ENCODE results near the gene KCTD2. TPM values are rescaled to one million over a fixed set of nuclear protein-coding genes. Genes with fewer than 3 reads are reported as not detected.

The KCTD2 gene
- total RNA-seq, 2 experiments from 2014 or later, result 15.6 to 19.4 TPM

DNA sequence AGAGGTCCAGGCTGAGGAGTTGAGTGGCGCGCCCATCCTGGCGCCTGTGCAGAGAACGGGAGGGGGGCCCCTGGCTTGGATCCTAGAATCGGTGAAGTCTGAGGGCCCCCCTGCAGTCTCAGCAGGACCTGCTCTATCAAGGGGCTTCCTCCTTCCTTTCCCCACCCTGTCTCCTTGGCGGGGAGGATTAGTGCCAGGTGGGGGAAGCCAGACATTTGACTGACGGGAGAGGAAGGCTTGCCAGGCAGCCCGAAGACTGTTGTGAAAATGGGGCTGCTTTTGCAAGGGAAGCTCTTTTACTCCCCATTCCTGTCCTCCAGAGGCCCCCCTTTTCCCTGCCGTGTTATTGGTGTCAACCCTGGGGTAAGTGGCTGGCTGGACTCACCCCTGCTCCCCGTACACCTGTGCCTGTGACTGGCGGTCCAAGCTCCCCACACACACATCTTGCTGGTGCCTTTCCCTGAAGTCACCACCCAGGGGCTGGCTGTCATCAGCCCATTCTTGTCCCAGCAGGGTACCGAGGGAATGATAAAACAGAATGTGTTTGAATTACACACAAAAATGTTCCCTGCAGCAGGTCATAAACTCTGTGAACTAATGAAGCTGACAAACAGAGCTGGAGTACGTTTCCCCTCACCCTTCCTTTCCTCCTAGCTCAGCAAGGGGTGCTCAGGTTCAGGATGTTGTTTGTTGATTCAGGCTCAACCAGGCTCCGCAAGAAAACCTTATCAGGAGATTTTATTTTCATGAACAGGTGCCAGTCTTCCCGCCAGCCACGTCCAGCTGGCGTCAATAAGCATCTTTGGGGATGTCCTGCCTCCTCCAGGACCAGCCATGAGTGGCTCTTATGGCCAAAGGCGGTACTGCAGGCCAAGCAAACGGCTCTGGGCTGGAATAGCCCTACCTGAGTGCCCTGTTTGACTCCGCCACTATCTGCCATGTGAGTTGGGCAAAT is 58.4 kb downstream of the KCTD2 start:
- no peaks in the 10 kb centered on the region for H3K36me3 Mint-ChIP-seq (ENCODE audit: low read depth)
- no peak overlapping the region for H3K4me3 Mint-ChIP-seq
- DNase-seq (peak; percentile 43), ATAC-seq (no peak)
- ChIA-PET POLR2A (interaction anchor here (1.7 kb wide), 1 partner anchor 9 kb away, joined by 7 read pairs; no protein-coding TSS in a partner anchor), CTCF (interaction anchor here (0.8 to 3.8 kb wide), 17 partner anchors 8 to 143 kb away, joined by 3 to 14 read pairs (median 4); partner anchors contain the start of gene SLC16A5)
- no peaks in the 10 kb centered on the region for H3K27me3 Mint-ChIP-seq (ENCODE audit: low read depth)
- peaks cover 18% of the 10 kb centered on the region for H3K4me1 Mint-ChIP-seq (ENCODE audit: low read depth)
- H3K27ac Mint-ChIP-seq, result no peak overlapping the region
- no peaks in the 10 kb centered on the region for H3K9me3 Mint-ChIP-seq (ENCODE audit: insufficient read depth)

DNA sequence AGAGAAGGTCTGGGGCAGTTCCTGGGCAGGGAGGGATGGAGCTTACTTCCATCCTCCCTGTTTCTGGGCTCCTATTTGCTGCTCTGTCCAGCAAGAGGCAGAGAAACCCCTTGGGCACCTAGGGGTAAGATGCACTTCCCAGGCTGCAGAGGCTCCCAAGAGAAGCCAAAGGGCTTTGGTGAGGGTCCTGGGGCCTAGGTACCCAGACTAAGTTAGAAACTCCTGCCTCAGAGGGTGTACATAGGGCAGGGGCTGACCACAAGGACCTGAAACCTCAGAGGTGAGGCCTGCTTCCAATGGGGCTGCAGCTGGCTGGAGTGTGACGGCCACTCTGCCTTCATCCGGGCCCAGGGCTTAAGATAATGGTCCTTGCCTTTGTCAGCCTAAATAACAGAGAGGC is 61.2 kb downstream of the KCTD2 start:
- peaks cover 36% of the 10 kb centered on the region for H3K4me1 Mint-ChIP-seq (ENCODE audit: low read depth)
- ATAC-seq (no peak), DNase-seq (no peak)
- no peaks in the 10 kb centered on the region for H3K9me3 Mint-ChIP-seq (ENCODE audit: insufficient read depth)
- peak overlapping the region; percentile 92 for H3K4me3 Mint-ChIP-seq
- peaks cover 11% of the 10 kb centered on the region for H3K36me3 Mint-ChIP-seq (ENCODE audit: low read depth)
- ChIA-PET CTCF (interaction anchor here (0.7 kb wide), 1 partner anchor 146 kb away, joined by 3 read pairs; no protein-coding TSS in a partner anchor), POLR2A (no interaction called here)
- no peaks in the 10 kb centered on the region for H3K27me3 Mint-ChIP-seq (ENCODE audit: low read depth)
- no peak overlapping the region for H3K27ac Mint-ChIP-seq

DNA sequence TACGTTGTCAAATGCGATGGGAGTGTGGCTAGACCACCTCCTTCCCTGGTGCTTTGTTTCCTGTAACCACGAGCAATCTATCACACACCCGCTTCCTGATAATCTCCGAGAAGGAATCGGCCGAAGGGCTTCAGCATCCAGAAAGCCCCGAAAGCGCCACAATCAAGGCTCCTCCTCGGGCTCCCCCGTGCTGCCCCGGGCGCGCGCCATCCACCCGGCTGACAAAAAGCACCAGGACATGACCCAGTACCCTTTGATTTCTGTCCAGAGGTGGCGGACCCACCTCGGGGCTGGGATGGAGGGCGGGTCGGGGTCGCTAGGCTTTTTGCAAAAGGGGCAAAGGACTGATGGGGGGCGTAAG is 62.0 kb downstream of the KCTD2 start:
- H3K27me3 Mint-ChIP-seq (ENCODE audit: low read depth), result no peaks in the 10 kb centered on the region
- POLR2A ChIA-PET, result interaction anchor here (0.7 to 2.5 kb wide), 7 partner anchors 15 to 100 kb away, joined by 3 to 10 read pairs (median 4); partner anchors contain the start of genes NT5C and SLC16A5
- peak; percentile 13 for ATAC-seq
- peak overlapping the region; percentile 92 for H3K4me3 Mint-ChIP-seq
- peak overlapping the region; percentile 41 for H3K27ac Mint-ChIP-seq
- DNase-seq, result no peak
- CTCF ChIA-PET, result interaction anchor here (0.8 to 8.9 kb wide), 4 partner anchors 23 to 148 kb away, joined by 4 to 210 read pairs (median 64); partner anchors contain the start of gene NT5C
- H3K36me3 Mint-ChIP-seq (ENCODE audit: low read depth), result peaks cover 12% of the 10 kb centered on the region
- H3K4me1 Mint-ChIP-seq (ENCODE audit: low read depth), result peaks cover 42% of the 10 kb centered on the region
- no peaks in the 10 kb centered on the region for H3K9me3 Mint-ChIP-seq (ENCODE audit: insufficient read depth)

DNA sequence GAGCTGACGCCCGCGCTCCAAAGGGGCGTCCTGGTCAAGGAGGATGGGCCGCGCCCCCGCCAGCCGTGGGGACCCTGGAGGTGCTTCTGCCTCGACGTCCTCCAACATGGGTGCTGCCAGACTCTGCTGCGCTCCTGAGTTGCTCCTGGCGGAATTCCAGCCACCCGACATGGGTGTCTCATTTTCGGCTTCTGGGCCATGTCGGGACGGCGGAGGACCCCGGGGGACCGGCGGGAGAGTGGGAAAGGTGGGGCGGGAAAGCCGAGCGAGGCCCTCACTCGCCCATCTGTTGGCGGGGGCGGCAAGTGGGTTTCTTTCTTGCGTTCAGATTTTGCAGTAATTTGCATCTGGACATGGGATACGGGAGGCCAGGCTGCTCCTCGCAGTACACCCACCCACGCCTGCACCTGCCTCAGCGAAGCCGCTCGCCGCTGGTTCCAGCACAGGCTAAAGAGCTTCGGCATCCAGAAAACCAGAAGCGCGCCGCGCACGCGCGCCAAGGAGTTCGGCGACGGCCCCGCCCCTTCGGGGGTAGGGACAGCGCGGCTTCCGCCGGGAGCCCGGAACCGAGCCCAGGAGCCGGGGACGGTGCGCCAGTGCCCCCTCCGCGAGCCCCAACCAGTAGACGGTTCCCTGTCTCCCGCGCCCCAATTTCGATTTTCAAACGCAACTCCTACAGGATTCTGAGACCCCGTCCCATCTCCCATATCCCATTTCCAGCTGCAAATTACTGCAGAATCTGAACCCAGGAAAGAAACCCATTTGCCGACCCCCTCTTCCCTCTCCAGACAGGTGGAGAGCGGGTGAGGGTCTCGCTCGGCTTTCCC is 62.6 kb downstream of the KCTD2 start, which contains the start of gene ARMC7:
ARMC7 (plus strand) TSS at position 563 of the 827 bp plus-strand sequence. CDS start 320 bp downstream, outside the sequence.
- H3K9me3 Mint-ChIP-seq (ENCODE audit: insufficient read depth), result no peaks in the 10 kb centered on the region
- no peaks in the 10 kb centered on the region for H3K27me3 Mint-ChIP-seq (ENCODE audit: low read depth)
- H3K27ac Mint-ChIP-seq, result peak within 1 kb of the TSS; percentile 87
- DNase-seq, result peak; percentile 92
- peaks cover 48% of the 10 kb centered on the region for H3K4me1 Mint-ChIP-seq (ENCODE audit: low read depth)
- ChIA-PET POLR2A (interaction anchor here (0.7 to 2.5 kb wide), 10 partner anchors 14 to 161 kb away, joined by 3 to 10 read pairs (median 4); partner anchors contain the start of genes MIF4GD, NT5C, NUP85 and SLC16A5), CTCF (interaction anchor here (0.8 to 8.9 kb wide), 5 partner anchors 22 to 148 kb away, joined by 3 to 210 read pairs (median 14); partner anchors contain the start of gene NT5C)
- peak; percentile 86 for ATAC-seq
- peaks cover 15% of the 10 kb centered on the region for H3K36me3 Mint-ChIP-seq (ENCODE audit: low read depth)
- peak within 1 kb of the TSS; percentile 92 for H3K4me3 Mint-ChIP-seq

DNA sequence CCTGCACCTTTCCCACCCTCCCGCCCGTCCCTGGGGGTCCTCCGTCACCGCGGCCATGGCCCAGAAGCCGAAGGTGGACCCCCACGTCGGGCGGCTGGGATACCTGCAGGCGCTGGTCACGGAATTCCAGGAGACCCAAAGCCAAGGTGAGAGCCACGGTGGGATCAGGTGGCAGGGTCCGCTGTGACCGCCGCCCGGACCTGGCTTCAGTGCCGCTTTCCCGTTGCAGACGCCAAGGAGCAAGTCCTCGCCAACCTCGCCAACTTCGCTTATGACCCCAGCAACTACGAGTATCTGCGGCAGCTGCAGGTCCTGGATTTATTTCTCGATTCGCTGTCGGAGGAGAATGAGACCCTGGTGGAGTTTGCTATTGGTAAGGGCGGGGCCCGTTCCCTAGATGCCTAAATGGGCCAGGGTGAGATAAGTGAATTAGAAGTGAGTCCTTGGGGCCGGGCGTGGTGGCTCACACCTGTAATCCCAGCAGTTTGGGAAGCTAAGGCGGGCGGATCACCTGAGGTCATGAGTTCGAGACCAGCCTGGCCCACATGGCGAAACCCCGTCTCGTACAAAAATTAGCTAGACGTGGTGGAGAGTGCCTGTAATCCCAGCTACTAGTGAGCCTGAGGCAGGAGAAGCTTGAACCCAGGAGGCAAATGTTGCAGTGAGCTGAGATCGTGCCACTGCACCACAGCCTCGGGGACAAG is 63.4 kb downstream of the KCTD2 start:
- Mint-ChIP-seq H3K27ac (peak overlapping the region; percentile 84), H3K4me1 (ENCODE audit: low read depth) (peaks cover 54% of the 10 kb centered on the region), H3K4me3 (peak overlapping the region; percentile 92), H3K9me3 (ENCODE audit: insufficient read depth) (no peaks in the 10 kb centered on the region), H3K36me3 (ENCODE audit: low read depth) (peaks cover 20% of the 10 kb centered on the region), H3K27me3 (ENCODE audit: low read depth) (no peaks in the 10 kb centered on the region)
- no peak for ATAC-seq
- POLR2A ChIA-PET, result interaction anchor here (0.8 to 2.5 kb wide), 7 partner anchors 13 to 160 kb away, joined by 3 to 10 read pairs (median 4); partner anchors contain the start of genes MIF4GD, NT5C, NUP85 and SLC16A5
- CTCF ChIA-PET, result interaction anchor here (0.9 to 8.9 kb wide), 8 partner anchors 21 to 302 kb away, joined by 3 to 210 read pairs (median 11); partner anchors contain the start of genes MIF4GD and NT5C
- DNase-seq, result peak; percentile 41

DNA sequence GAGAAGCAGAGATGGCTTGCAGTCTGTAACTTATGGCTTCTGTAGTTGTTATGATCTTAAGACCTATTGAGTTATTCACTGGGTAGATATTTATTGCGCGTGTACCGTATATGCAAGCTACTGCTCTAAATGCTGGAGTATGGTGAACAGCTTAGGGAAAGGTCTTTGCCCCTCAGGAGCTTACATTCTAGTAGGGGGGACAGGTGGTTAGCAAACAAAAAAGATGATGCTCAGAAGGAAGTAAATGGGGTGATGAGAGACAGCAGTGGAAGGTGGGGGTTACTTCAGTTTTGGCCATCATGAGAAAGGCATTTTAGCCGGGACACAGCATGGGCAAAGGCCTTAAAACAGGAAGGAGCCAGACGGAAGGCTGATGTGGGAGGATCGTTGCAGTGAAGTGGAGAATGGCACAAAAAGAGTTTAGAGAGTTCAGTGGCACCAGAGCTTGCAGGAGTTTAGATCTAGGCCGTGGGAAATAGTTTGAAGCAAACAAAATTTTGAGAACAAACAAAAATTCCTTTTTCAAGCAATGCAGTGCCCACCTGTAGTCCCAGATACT is 64.8 kb downstream of the KCTD2 start:
- Mint-ChIP-seq H3K27me3 (ENCODE audit: low read depth) (no peaks in the 10 kb centered on the region), H3K4me3 (peak overlapping the region; percentile 92), H3K36me3 (ENCODE audit: low read depth) (peaks cover 23% of the 10 kb centered on the region), H3K27ac (peak overlapping the region; percentile 60), H3K9me3 (ENCODE audit: insufficient read depth) (no peaks in the 10 kb centered on the region), H3K4me1 (ENCODE audit: low read depth) (peaks cover 51% of the 10 kb centered on the region)
- DNase-seq (no peak), ATAC-seq (no peak)
- CTCF ChIA-PET, result interaction anchor here (1.1 to 8.9 kb wide), 6 partner anchors 20 to 159 kb away, joined by 3 to 210 read pairs (median 71); partner anchors contain the start of genes GGA3, MIF4GD, MRPL58 and MRPS7
- POLR2A ChIA-PET, result interaction anchor here (0.6 to 2.5 kb wide), 4 partner anchors 13 to 60 kb away, joined by 3 to 10 read pairs (median 3); partner anchors contain the start of gene NT5C

DNA sequence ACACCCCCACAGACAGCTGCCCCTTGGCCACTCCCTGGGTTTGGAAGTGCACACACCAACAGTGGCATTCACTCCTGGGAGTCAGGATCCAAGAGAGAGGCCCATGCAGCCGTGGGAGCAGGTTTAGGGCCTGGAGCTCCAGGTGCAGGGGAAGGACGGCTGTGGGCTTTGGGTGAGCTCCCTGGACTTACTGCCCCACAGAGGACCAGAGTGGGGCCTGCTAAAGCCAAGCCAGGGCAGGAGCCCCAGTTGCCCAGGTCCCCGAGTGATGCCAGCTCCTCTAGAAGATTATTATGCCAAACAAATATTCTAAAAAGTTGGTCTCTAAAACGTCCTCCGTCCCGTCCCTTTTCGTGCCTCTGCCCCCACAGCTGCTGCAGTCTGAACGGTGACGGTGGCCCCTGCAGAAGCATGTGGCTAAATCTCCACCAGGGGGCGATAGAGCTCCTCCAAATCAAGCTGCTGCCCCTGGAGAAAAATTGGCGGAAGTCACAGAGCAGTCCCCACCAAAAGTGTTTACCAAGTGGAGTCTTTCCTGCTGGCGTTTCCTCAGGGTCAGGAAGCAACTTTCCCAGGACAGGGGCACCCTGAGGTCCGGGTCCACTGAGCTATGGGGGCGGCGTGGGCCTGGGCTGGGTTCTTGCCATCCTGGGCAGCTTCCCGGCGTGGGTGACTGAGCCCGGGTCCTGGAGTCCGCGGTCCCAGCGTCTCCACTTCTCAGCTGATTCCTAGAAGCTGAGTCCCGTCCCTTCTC is 67.0 kb downstream of the KCTD2 start:
- peak overlapping the region; percentile 82 for H3K4me3 Mint-ChIP-seq
- ChIA-PET POLR2A (interaction anchor here (0.7 to 3.0 kb wide), 22 partner anchors 9 to 298 kb away, joined by 3 to 28 read pairs (median 4); partner anchors contain the start of genes JPT1, MIF4GD, MRPL58 and NT5C), CTCF (interaction anchor here (0.7 to 8.9 kb wide), 77 partner anchors 8 to 519 kb away, joined by 3 to 210 read pairs (median 7); partner anchors contain the start of genes CDR2L, GGA3, HID1 and JPT1)
- ATAC-seq, result peak; percentile 69
- DNase-seq, result peak; percentile 96
- no peaks in the 10 kb centered on the region for H3K27me3 Mint-ChIP-seq (ENCODE audit: low read depth)
- H3K9me3 Mint-ChIP-seq (ENCODE audit: insufficient read depth), result no peaks in the 10 kb centered on the region
- H3K27ac Mint-ChIP-seq, result peak overlapping the region; percentile 88
- peaks cover 29% of the 10 kb centered on the region for H3K36me3 Mint-ChIP-seq (ENCODE audit: low read depth)
- peaks cover 45% of the 10 kb centered on the region for H3K4me1 Mint-ChIP-seq (ENCODE audit: low read depth)

DNA sequence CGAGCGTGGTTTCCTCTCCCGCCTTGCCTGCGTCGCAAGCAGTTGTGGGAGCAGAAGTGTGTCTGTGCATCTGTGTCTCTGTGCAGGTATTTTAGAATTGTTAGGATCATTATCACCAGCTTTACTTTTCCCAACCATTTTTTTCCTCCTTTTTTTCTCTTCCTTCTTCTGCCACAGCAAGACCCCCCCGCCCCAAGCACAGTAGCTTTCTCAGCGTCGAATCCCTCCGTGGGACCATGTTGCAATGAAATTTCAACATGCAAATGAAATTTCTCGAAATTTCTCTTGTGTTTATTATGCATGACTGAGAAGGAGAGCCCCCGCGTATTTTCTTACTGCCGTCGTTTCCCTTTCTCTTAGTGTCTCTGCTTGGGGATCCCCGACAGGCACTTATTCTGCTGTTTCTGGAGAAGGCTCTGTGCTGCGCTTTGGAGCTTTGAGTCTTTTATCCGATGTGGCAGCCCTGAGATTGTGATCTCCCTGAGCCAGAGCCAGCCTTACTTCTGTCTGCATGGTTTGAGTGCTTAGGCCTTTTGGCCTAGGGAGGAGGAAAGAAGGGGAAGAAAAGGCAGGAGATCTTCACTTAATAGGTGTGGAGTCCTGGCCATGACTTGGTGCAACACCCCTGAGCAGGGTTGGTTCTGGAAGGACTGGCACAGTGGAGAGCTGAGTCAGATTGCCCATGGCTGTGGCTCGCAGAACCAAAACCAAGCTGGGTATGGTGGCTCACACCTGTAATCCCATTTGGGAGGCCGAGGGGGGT is 67.7 kb downstream of the KCTD2 start:
- H3K4me1 Mint-ChIP-seq (ENCODE audit: low read depth), result peaks cover 40% of the 10 kb centered on the region
- POLR2A ChIA-PET, result interaction anchor here (0.7 to 3.0 kb wide), 20 partner anchors 9 to 156 kb away, joined by 3 to 28 read pairs (median 4); partner anchors contain the start of genes JPT1, MIF4GD, MRPL58 and NT5C
- DNase-seq, result no peak

More for the DNA sequence above, 67.7 kb downstream of the KCTD2 start:
- no peak for ATAC-seq
- peaks cover 31% of the 10 kb centered on the region for H3K36me3 Mint-ChIP-seq (ENCODE audit: low read depth)
- CTCF ChIA-PET, result interaction anchor here (0.7 to 8.9 kb wide), 72 partner anchors 9 to 425 kb away, joined by 3 to 210 read pairs (median 8); partner anchors contain the start of genes CDR2L, GGA3, JPT1 and MIF4GD
- H3K27ac Mint-ChIP-seq, result peak overlapping the region; percentile 88
- no peaks in the 10 kb centered on the region for H3K9me3 Mint-ChIP-seq (ENCODE audit: insufficient read depth)
- H3K27me3 Mint-ChIP-seq (ENCODE audit: low read depth), result no peaks in the 10 kb centered on the region
- H3K4me3 Mint-ChIP-seq, result peak overlapping the region; percentile 82
